SK-N-SH (cell line): Measurements from ENCODE around the gene CADM2. TPM values are rescaled to one million over a fixed set of nuclear protein-coding genes. Genes with fewer than 3 reads are reported as not detected.

Experiments
- CTCF ChIA-PET: fragments of 300-600, 350-600 bp; formaldehyde crosslinking; extraction: SDS; loops from one replicate; lab custom pipeline; 2021; lab: Yijun Ruan, JAX
- POLR2A ChIA-PET: fragments of 350-600 bp; sonication (Branson Sonifier 250); formaldehyde crosslinking; extraction: SDS; loops from one replicate; lab custom pipeline; 2020; ENCODE audit warnings: antibody characterized with exemption, inconsistent platforms; lab: Yijun Ruan, JAX
- DNase-seq: peaks from one replicate; pipeline ENCODE4 v3.0.0; 2012
- H2AFZ ChIP-seq: fragments of 200-600 bp; sonication (generic); 2 replicates; pipeline ENCODE4 v1.8.1; 2016; ENCODE audit warnings: antibody characterized with exemption, mild to moderate bottlenecking, low read depth
- H3F3A ChIP-seq: fragments of 200-600 bp; sonication (generic); replicated peaks from 2 replicates; pipeline ENCODE3; 2016; ENCODE audit warnings: antibody characterized with exemption, mild to moderate bottlenecking; ENCODE audit not compliant: insufficient read depth
- H3K27ac ChIP-seq, 2 experiments: fragments of 200-500 bp in 1 of 2; fragments of 200-600 bp in 1 of 2; sonication (Bioruptor generic) in 1 of 2; sonication (generic), shearing (Covaris generic) in 1 of 2; 2 replicates each; pipeline versions ENCODE4 v1.5.1 to v1.6.1; 2014 to 2016; ENCODE audit warnings: low read depth in 2 of 2, inconsistent platforms in 1 of 2, low read length in 1 of 2, mild to moderate bottlenecking in 1 of 2, mixed read lengths in 1 of 2
- H3K27me3 ChIP-seq: fragments of 200-600 bp; sonication (generic), shearing (Covaris generic); 2 replicates; pipeline ENCODE4 v1.6.1; 2016; ENCODE audit warnings: mixed run types; ENCODE audit not compliant: insufficient read depth
- H3K36me3 ChIP-seq, 2 experiments: fragments of 200-500 bp in 1 of 2; fragments of 200-600 bp in 1 of 2; sonication (Bioruptor generic) in 1 of 2; sonication (generic) in 1 of 2; replicated peaks in 1 of 2; 2 replicates each; pipeline versions ENCODE3 to v1.5.1; 2014 to 2016; ENCODE audit warnings: low read length in 1 of 2, mild to moderate bottlenecking in 1 of 2; ENCODE audit not compliant: insufficient read depth in 2 of 2, control insufficient read depth in 1 of 2
- H3K4me1 ChIP-seq, 2 experiments: fragments of 200-500 bp in 1 of 2; fragments of 200-600 bp in 1 of 2; sonication (Bioruptor generic) in 1 of 2; sonication (generic), shearing (Covaris generic) in 1 of 2; 2 replicates each; pipeline versions ENCODE4 v1.5.1 to v1.6.1; 2014 to 2016; ENCODE audit warnings: low read depth in 1 of 2, low read length in 1 of 2, mixed run types in 1 of 2; ENCODE audit not compliant: insufficient read depth in 2 of 2, control insufficient read depth in 1 of 2
- H3K4me2 ChIP-seq: fragments of 200-600 bp; sonication (generic), shearing (Covaris generic); 2 replicates; pipeline ENCODE4 v1.6.1; 2017; ENCODE audit warnings: mixed run types
- H3K4me3 ChIP-seq, 2 experiments: fragments of 200-500 bp in 1 of 2; fragments of 200-600 bp in 1 of 2; sonication (Bioruptor generic) in 1 of 2; sonication (generic), shearing (Covaris generic) in 1 of 2; 2 replicates each; pipeline versions ENCODE4 v1.5.1 to v1.8.1; 2014 to 2016; ENCODE audit warnings: low read depth in 2 of 2, inconsistent platforms in 1 of 2, low read length in 1 of 2, mild to moderate bottlenecking in 1 of 2, mixed read lengths in 1 of 2, moderate library complexity in 1 of 2
- H3K79me2 ChIP-seq: fragments of 200-600 bp; sonication (generic); 2 replicates; pipeline ENCODE4 v1.8.1; 2017; ENCODE audit warnings: mild to moderate bottlenecking; ENCODE audit not compliant: insufficient read depth
- H3K9ac ChIP-seq: fragments of 200-600 bp; sonication (generic); 2 replicates; pipeline ENCODE4 v1.6.1; 2017; ENCODE audit warnings: mixed run types
- H3K9me2 ChIP-seq: fragments of 200-600 bp; sonication (generic); 2 replicates; pipeline ENCODE4 v1.6.1; 2017; ENCODE audit warnings: mixed run types
- H3K9me3 ChIP-seq: fragments of 200-600 bp; sonication (generic); 2 replicates; pipeline ENCODE4 v1.6.1; 2017; ENCODE audit warnings: mixed run types, mild to moderate bottlenecking, moderate library complexity
- H4K20me1 ChIP-seq: fragments of 200-600 bp; sonication (generic); 2 replicates; pipeline ENCODE4 v1.6.1; 2017; ENCODE audit warnings: mild to moderate bottlenecking, mixed run types; ENCODE audit not compliant: insufficient read depth
- CHD2 ChIP-seq: fragments of 150-350 bp; IDR thresholded peaks from 2 replicates; pipeline ENCODE4 v1.6.1; 2018; ENCODE audit warnings: low read length; ENCODE audit not compliant: partially characterized antibody
- EP300 ChIP-seq, 2 experiments: IDR thresholded peaks; 2 replicates each; pipeline versions ENCODE4 v1.4.0 to v1.6.1; 2012; ENCODE audit warnings: borderline replicate concordance in 1 of 2, low read depth in 1 of 2, low read length in 1 of 2
- FOSL2 ChIP-seq: IDR thresholded peaks from 2 replicates; pipeline ENCODE4 v1.4.0; 2012; ENCODE audit warnings: low read depth, mild to moderate bottlenecking, moderate library complexity, borderline replicate concordance
- GATA2 ChIP-seq: sonication (generic); formaldehyde crosslinking; IDR thresholded peaks from 2 replicates; pipeline ENCODE4 v1.5.0; 2020; ENCODE audit warnings: mild to moderate bottlenecking, missing genetic modification reagents
- JUND ChIP-seq: IDR thresholded peaks from 2 replicates; pipeline ENCODE4 v1.4.0; 2012
- MXI1 ChIP-seq: IDR thresholded peaks from 2 replicates; pipeline ENCODE4 v1.6.1; 2012; ENCODE audit warnings: mild to moderate bottlenecking, low read depth, low read length, improper control_type of control experiment
- REST ChIP-seq: IDR thresholded peaks from 2 replicates; pipeline ENCODE4 v1.6.1; 2012; ENCODE audit warnings: mild to moderate bottlenecking, low read depth, low read length, moderate library complexity
- SMC3 ChIP-seq: IDR thresholded peaks from 2 replicates; pipeline ENCODE4 v1.6.1; 2012; ENCODE audit warnings: low read depth, low read length, improper control_type of control experiment
- YY1 ChIP-seq: IDR thresholded peaks from 2 replicates; pipeline ENCODE4 v1.4.0; 2012; ENCODE audit warnings: low read depth, mild to moderate bottlenecking
- ZBTB33 ChIP-seq: IDR thresholded peaks from 2 replicates; pipeline ENCODE4 v1.4.0; 2012; ENCODE audit warnings: low read depth, borderline replicate concordance
- WGBS: methylation state at CpG from one replicate; pipeline ENCODE4 v1.1.6; 2017; ENCODE audit warnings: low lambda C conversion rate; 5-methylcytosine and 5-hydroxymethylcytosine counted together
- polyA plus RNA-seq, 3 experiments: library from polyadenylated mRNA; depleted of rRNA; stranded (reverse); fragments of >200 nt; gene quantifications; 2 replicates each; pipeline ENCODE4 v1.2.3, GENCODE V29; 2012

The CADM2 gene
- polyA plus RNA-seq, 1 of the 3 experiments (the other 2 are of a cell fraction) = 0.46 TPM

- TF ChIP-seq CHD2 (no peak), MXI1 (no peak), SMC3 (no peak)
- Histone ChIP-seq H3K79me2 (no peaks in the 10 kb centered on the region), H3K9me3 (no peaks in the 10 kb centered on the region), H2AFZ (no peak overlapping the region), H3K27ac (no peak overlapping the region), H3K4me2 (no peak overlapping the region), H3K27me3 (no peaks in the 10 kb centered on the region), H3K4me3 (no peak overlapping the region), H4K20me1 (no peaks in the 10 kb centered on the region), H3K9ac (no peak overlapping the region), H3F3A (no peaks in the 10 kb centered on the region), H3K9me2 (no peaks in the 10 kb centered on the region; the same call in 1 of the 2 replicates), H3K4me1 (no peaks in the 10 kb centered on the region), H3K36me3 (no peaks in the 10 kb centered on the region)
- CTCF ChIA-PET = no interaction called here
- POLR2A ChIA-PET = no interaction called here
- DNase-seq = no peak
- WGBS = 39% methylated on average over 1 of the region's 1 CpG
Observed at GRCh38 chr3:85652360-85652759, 693.6 kb downstream of the CADM2 start.

GRCh38 chr3:85660451-85660850 lies 701.7 kb downstream of the CADM2 start:
- H3K79me2 ChIP-seq = no peaks in the 10 kb centered on the region
- no peaks in the 10 kb centered on the region for H3K9me3 ChIP-seq
- H3K27ac ChIP-seq = no peak overlapping the region
- H3F3A ChIP-seq = no peaks in the 10 kb centered on the region
- POLR2A ChIA-PET = no interaction called here
- no peak overlapping the region for H3K9ac ChIP-seq
- no peaks in the 10 kb centered on the region for H3K9me2 ChIP-seq
- TF ChIP-seq GATA2 (CRISPR knock-in tag) = no peak
- no peak for TF ChIP-seq MXI1
- TF ChIP-seq EP300 (IDR thresholded peaks at IDR 0.05; ENCODE audit: borderline replicate concordance in 1 of 2, low read depth in 1 of 2, low read length in 1 of 2) = no peak
- TF ChIP-seq FOSL2 = no peak
- no peak for TF ChIP-seq YY1
- no peak for TF ChIP-seq ZBTB33
- TF ChIP-seq JUND = no peak
- TF ChIP-seq REST = no peak
- TF ChIP-seq, all 33 proteins: peak for 0
- Histone ChIP-seq H3K4me1 (no peaks in the 10 kb centered on the region), H3K4me2 (no peak overlapping the region), H3K36me3 (no peaks in the 10 kb centered on the region), H2AFZ (no peak overlapping the region), H3K27me3 (no peaks in the 10 kb centered on the region), H3K4me3 (no peak overlapping the region), H4K20me1 (no peaks in the 10 kb centered on the region)
- 21% methylated on average over 2 of the region's 2 CpGs for WGBS
- no peak for DNase-seq
- CTCF ChIA-PET = no interaction called here
